RWPE1 (cell line): ENCODE measurements around the gene ZNF512B.
"Not testable (repeated sequence)": the region's sequence is repeated elsewhere in the genome, so short reads cannot be mapped to it uniquely, and the experiment has no call there.

ENCODE experiments used
- CTCF ChIA-PET: fragments of 350-600 bp; sonication (Branson Sonifier 250); formaldehyde crosslinking; extraction: SDS; loops from one replicate; lab custom pipeline; 2021; lab: Yijun Ruan, JAX
- POLR2A ChIA-PET: fragments of 400-600 bp; formaldehyde crosslinking; extraction: SDS; loops from one replicate; lab custom pipeline; 2020; ENCODE audit warnings: antibody characterized with exemption; ENCODE audit not compliant: low non-redundant PET; lab: Yijun Ruan, JAX
- DNase-seq: peaks from one replicate; pipeline ENCODE4 v3.0.0; 2012; ENCODE audit warnings: low spot score
- H3K27ac ChIP-seq: fragments of 450-650 bp; 2 replicates; pipeline ENCODE4 v1.5.1; 2017
- TF ChIP-seq, protein P1 (sequence below): fragments of 450-650 bp; conservative IDR thresholded peaks from 2 replicates; pipeline ENCODE4 v1.5.1; 2017; ENCODE audit warnings: low read depth, mild to moderate bottlenecking

Gene ZNF512B, protein sequence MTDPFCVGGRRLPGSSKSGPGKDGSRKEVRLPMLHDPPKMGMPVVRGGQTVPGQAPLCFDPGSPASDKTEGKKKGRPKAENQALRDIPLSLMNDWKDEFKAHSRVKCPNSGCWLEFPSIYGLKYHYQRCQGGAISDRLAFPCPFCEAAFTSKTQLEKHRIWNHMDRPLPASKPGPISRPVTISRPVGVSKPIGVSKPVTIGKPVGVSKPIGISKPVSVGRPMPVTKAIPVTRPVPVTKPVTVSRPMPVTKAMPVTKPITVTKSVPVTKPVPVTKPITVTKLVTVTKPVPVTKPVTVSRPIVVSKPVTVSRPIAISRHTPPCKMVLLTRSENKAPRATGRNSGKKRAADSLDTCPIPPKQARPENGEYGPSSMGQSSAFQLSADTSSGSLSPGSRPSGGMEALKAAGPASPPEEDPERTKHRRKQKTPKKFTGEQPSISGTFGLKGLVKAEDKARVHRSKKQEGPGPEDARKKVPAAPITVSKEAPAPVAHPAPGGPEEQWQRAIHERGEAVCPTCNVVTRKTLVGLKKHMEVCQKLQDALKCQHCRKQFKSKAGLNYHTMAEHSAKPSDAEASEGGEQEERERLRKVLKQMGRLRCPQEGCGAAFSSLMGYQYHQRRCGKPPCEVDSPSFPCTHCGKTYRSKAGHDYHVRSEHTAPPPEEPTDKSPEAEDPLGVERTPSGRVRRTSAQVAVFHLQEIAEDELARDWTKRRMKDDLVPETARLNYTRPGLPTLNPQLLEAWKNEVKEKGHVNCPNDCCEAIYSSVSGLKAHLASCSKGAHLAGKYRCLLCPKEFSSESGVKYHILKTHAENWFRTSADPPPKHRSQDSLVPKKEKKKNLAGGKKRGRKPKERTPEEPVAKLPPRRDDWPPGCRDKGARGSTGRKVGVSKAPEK

DNA sequence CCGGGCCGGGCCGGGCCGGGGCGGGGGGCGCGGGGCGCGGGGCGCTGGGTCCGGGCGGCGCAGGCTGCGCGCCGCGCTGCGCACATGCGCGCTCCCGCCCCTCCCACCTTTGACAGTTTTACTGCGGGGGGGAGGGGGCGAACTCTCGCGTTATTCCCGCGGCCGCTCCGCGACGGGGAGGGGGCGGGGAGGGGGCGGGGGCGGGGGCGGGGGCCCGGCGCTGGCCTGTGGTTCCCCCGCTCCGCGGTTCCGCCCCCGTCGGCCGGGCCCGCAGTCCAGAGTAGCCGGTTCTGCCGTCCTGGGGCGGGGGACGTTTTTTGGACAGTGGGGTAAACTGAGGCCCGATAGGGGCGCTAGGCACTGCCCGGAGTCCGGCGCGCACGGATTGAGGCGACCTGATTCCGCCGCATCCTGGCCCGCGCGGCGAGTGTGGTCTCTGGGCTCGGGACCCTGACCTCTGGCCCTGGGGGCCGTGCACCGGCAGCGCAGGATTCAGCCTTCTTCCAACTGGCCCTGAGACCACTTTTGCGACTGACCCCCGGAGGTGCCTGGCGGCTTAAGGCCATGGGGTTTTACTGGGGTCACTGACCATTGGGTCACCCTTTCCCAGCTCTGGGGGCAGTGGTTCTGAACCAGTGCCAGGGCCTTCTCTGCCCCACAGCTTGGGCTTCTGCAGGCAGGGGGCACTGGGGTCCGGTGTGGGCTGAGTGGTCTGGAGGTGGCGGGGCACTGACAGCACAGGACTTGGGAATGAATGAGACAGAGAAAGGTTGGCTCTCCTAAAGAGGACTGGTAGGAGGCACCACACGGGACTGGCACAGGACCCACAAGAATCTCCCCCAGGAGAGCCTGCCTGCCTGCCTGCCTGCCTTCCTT is at the start of gene ZNF512B:
ZNF512B (minus strand) TSS at position 93 of the 876 bp plus-strand sequence. CDS start 1,980 bp downstream, outside the sequence.
- TF ChIP-seq, protein P1, sequence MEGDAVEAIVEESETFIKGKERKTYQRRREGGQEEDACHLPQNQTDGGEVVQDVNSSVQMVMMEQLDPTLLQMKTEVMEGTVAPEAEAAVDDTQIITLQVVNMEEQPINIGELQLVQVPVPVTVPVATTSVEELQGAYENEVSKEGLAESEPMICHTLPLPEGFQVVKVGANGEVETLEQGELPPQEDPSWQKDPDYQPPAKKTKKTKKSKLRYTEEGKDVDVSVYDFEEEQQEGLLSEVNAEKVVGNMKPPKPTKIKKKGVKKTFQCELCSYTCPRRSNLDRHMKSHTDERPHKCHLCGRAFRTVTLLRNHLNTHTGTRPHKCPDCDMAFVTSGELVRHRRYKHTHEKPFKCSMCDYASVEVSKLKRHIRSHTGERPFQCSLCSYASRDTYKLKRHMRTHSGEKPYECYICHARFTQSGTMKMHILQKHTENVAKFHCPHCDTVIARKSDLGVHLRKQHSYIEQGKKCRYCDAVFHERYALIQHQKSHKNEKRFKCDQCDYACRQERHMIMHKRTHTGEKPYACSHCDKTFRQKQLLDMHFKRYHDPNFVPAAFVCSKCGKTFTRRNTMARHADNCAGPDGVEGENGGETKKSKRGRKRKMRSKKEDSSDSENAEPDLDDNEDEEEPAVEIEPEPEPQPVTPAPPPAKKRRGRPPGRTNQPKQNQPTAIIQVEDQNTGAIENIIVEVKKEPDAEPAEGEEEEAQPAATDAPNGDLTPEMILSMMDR: no peak
- ChIA-PET CTCF (no interaction called here), POLR2A (no interaction called here)
- DNase-seq: peak; percentile 96
- H3K27ac ChIP-seq: peak within 1 kb of the TSS; percentile 66

DNA sequence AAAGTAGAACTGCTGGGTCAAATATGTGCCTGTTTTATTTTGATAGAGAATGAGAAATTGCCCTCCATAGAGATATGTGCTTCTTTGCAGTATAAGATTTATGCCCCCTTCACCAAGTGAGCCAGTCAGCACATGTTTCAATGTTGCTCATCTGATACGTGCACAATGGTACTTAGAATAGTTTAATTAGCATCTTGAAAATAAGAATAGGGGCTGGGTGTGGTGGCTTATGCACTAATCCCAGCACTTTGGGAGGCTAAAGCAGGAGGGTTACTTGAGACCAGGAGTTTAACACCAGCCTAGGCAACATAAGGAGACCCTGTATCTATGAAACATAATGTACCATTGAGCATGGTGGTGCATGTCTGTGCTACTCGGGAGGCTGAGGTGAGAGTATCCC is 45.9 kb upstream of the ZNF512B start:
- ChIA-PET CTCF (no interaction called here), POLR2A (no interaction called here)
- no peak overlapping the region for H3K27ac ChIP-seq
- DNase-seq: no peak
- TF ChIP-seq, protein P1: no peak

DNA sequence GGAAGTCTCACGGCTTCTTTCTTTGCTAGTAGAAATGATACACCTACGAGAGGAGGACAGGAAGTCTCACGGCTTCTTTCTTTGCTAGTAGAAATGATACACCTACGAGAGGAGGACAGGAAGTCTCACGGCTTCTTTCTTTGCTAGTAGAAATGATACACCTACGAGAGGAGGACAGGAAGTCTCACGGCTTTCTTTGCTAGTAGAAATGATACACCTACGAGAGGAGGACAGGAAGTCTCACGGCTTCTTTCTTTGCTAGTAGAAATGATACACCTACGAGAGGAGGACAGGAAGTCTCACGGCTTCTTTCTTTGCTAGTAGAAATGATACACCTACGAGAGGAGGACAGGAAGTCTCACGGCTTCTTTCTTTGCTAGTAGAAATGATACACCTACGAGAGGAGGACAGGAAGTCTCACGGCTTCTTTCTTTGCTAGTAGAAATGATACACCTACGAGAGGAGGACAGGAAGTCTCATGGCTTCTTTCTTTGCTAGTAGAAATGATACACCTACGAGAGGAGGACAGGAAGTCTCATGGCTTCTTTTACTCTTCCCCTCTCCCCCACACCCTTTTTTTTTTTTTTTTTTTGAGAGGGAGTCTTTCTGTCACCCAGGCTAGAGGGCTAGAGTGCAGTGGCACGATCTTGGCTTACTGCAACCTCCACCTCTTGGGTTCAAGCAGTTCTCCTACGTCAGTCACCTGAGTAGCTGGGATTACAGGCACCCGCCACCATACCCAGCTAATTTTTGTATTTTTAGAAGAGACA is 42.8 kb upstream of the ZNF512B start:
- H3K27ac ChIP-seq, POLR2A ChIA-PET, DNase-seq, CTCF ChIA-PET: not testable (repeated sequence)

DNA sequence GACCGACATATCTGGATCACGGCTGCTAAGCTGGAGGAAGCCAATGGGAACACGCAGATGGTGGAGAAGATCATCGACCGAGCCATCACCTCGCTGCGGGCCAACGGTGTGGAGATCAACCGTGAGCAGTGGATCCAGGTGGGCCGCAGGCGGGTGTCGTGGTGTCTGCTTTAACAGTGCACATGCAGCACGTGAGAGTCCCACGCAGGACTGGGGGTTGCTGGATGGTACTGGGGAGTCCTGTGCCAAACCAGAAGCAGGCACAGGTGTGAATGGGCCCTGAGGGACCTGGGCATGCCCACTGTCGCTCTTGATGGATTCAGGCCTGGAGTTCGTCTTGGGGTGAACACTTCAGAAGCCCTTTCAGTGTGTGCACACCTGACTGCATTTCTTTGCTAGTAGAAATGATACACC is 41.6 kb upstream of the ZNF512B start:
- no peak for DNase-seq
- TF ChIP-seq, protein P1: no peak
- H3K27ac ChIP-seq: no peak overlapping the region
- CTCF ChIA-PET: interaction anchor here (0.5 kb wide), 1 partner anchor 184 kb away, joined by 3 read pairs; no protein-coding TSS in a partner anchor
- POLR2A ChIA-PET: no interaction called here

DNA sequence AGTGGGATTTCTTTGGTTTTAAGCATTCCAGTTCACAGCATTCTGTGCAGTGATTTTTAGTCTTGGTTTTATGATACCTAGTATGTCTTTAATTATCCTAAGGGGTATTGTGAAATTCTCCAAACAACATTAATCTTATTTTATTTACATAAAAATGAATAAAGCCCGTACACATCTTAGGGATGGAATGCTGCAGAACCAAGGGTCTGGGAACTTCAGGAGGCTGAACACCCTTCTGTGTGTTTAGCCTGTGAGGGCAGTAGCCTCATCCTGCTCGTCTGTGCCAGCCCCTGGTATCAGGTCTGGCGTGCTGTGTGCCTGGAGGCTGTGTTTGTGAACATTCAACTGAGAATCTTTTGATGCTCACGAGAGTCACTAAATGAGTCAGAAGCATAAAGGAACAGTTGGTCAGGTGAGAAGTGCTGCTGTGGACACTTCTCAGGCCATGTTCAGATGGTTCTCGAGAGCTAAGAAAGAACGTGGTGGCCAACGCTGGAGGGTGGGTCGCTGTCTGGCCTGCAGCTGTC is 41.0 kb upstream of the ZNF512B start:
- no peak overlapping the region for H3K27ac ChIP-seq
- TF ChIP-seq, protein P1: no peak
- no peak for DNase-seq
- POLR2A ChIA-PET: no interaction called here
- CTCF ChIA-PET: interaction anchor here (0.5 to 0.7 kb wide), 2 partner anchors 30 to 185 kb away, joined by 3 to 5 read pairs; partner anchors contain the start of gene PRPF6

DNA sequence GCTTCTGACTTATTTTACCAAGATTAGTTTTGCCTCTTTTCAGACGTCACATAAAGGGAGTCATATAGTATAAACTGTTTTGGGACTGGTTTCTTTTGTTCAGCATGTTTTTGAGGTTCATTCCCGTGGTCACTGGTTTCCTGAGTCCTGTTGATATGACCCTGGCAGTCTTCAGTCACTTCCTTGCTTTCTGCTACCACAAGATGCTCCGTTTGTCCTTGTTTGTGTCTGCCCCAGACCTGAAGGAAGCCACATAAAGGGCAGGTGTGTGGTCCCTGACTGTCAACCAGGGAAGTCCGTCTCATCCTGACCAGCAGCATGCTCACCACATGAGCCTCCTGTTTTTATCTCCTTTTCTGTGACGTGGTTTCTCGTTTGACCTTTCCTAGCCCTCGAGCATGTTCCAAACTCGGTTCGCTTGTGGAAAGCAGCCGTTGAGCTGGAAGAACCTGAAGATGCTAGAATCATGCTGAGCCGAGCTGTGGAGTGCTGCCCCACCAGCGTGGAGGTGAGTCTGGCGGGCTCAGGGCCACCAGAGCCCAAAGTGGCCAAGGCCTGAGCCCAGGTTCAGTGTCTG is 40.2 kb upstream of the ZNF512B start:
- DNase-seq: no peak
- H3K27ac ChIP-seq: no peak overlapping the region; the same call in 1 of the 2 replicates
- CTCF ChIA-PET: interaction anchor here (0.7 kb wide), 1 partner anchor 29 kb away, joined by 5 read pairs; the partner anchor contains the start of gene PRPF6
- TF ChIP-seq, protein P1: no peak
- POLR2A ChIA-PET: no interaction called here
